HepG2 (cell line): ENCODE results near the gene USP14. TPM values are rescaled to one million over a fixed set of nuclear protein-coding genes. Genes with fewer than 3 reads are reported as not detected.
"Not testable (repeated sequence)": the region's sequence is repeated elsewhere in the genome, so short reads cannot be mapped to it uniquely, and the experiment has no call there.

Experiments
- ARNTL ChIP-seq: sonication (generic); formaldehyde crosslinking; IDR thresholded peaks from 2 replicates; pipeline ENCODE4 v1.4.0; 2020; ENCODE audit warnings: mild to moderate bottlenecking, missing genetic modification reagents
- BCL6 ChIP-seq: IDR thresholded peaks from 2 replicates; pipeline ENCODE4 v1.6.1; 2016; ENCODE audit warnings: missing genetic modification reagents, missing compliant biosample characterization
- CEBPG ChIP-seq: IDR thresholded peaks from 2 replicates; pipeline ENCODE4 v1.6.1; 2016
- FOSL2 ChIP-seq: sonication (generic); formaldehyde crosslinking; IDR thresholded peaks from 2 replicates; pipeline ENCODE4 v1.4.0; 2020; ENCODE audit warnings: missing genetic modification reagents
- FOXK1 ChIP-seq: sonication (generic); formaldehyde crosslinking; IDR thresholded peaks from 2 replicates; pipeline ENCODE4 v1.4.0; 2020; ENCODE audit warnings: low read depth, missing genetic modification reagents, borderline replicate concordance
- HDAC1 ChIP-seq: sonication (generic); formaldehyde crosslinking; IDR thresholded peaks from 2 replicates; pipeline ENCODE4 v1.5.1; 2020; ENCODE audit warnings: mild to moderate bottlenecking, missing genetic modification reagents
- MEIS1 ChIP-seq: sonication (generic); formaldehyde crosslinking; IDR thresholded peaks from 2 replicates; pipeline ENCODE4 v1.9.0; 2021; ENCODE audit warnings: mild to moderate bottlenecking, missing genetic modification reagents, moderate library complexity, borderline replicate concordance
- RARA ChIP-seq: IDR thresholded peaks from 2 replicates; pipeline ENCODE4 v1.6.1; 2016; ENCODE audit warnings: missing genetic modification reagents, missing compliant biosample characterization
- SAP130 ChIP-seq: IDR thresholded peaks from 2 replicates; pipeline ENCODE4 v1.6.1; 2016; ENCODE audit warnings: low read depth
- SKI ChIP-seq: fragments of 450-650 bp; IDR thresholded peaks from one replicate; pipeline ENCODE4 v1.6.1; 2018; ENCODE audit warnings: mild to moderate bottlenecking; ENCODE audit not compliant: partially characterized antibody
- SPEN ChIP-seq: sonication (generic); formaldehyde crosslinking; IDR thresholded peaks from 2 replicates; pipeline ENCODE4 v1.5.1; 2020; ENCODE audit warnings: low read depth, mild to moderate bottlenecking, missing genetic modification reagents
- THAP11 ChIP-seq: IDR thresholded peaks from 2 replicates; pipeline ENCODE4 v1.6.1; 2016; ENCODE audit warnings: missing biosample characterization, missing genetic modification reagents
- ZNF12 ChIP-seq: sonication (generic); formaldehyde crosslinking; IDR thresholded peaks from 2 replicates; pipeline ENCODE4 v1.5.0; 2020; ENCODE audit warnings: missing genetic modification reagents
- ZNF331 ChIP-seq: sonication (generic); formaldehyde crosslinking; IDR thresholded peaks from 2 replicates; pipeline ENCODE4 v1.4.0; 2020; ENCODE audit warnings: missing genetic modification reagents
- ZNF878 ChIP-seq: sonication (generic); formaldehyde crosslinking; IDR thresholded peaks from 2 replicates; pipeline ENCODE4 v1.8.1; 2023; ENCODE audit warnings: mild to moderate bottlenecking, missing genetic modification reagents, moderate library complexity
- polyA plus RNA-seq, 8 experiments: library from polyadenylated mRNA; depleted of rRNA in 3 of 8; stranded (reverse) in 7 of 8; unstranded in 1 of 8; fragments of >200 nt; fragmentation: Illumina TruSeq in 4 of 8; extraction: Trizol in 4 of 8; gene quantifications; 2 replicates each; pipeline versions ENCODE4 v1.2.1 to v1.2.3, GENCODE V29; 2011 to 2016; ENCODE audit warnings: low read depth in 4 of 8, missing spikeins in 1 of 8, mixed read lengths in 1 of 8; ENCODE audit not compliant: insufficient read depth in 1 of 8
- total RNA-seq, 5 experiments: library from RNA; depleted of rRNA; stranded (reverse); fragments of >200 nt; fragmentation: Illumina TruSeq; extraction: Trizol; gene quantifications; 2 replicates each; pipeline ENCODE4 v1.2.3, GENCODE V29; 2016; ENCODE audit warnings: low read depth in 1 of 5
- TF ChIP-seq, protein P1 (sequence below), 2 experiments: sonication (generic) in 1 of 2; formaldehyde crosslinking in 1 of 2; IDR thresholded peaks; 2 replicates each; pipeline versions ENCODE4 v1.5.1 to v1.6.1; 2011 to 2020; ENCODE audit warnings: borderline replicate concordance in 1 of 2, low read depth in 1 of 2, low read length in 1 of 2, mild to moderate bottlenecking in 1 of 2, missing genetic modification reagents in 1 of 2, moderate library complexity in 1 of 2
- TF ChIP-seq, protein P2 (sequence below): sonication (generic); formaldehyde crosslinking; IDR thresholded peaks from 2 replicates; pipeline ENCODE4 v1.4.0; 2020; ENCODE audit warnings: mild to moderate bottlenecking, low read depth, missing genetic modification reagents
- TF ChIP-seq, protein P3 (sequence below): sonication (generic); formaldehyde crosslinking; IDR thresholded peaks from 2 replicates; pipeline ENCODE4 v1.4.0; 2020; ENCODE audit warnings: missing genetic modification reagents, low read depth, mild to moderate bottlenecking, borderline replicate concordance

Gene USP14
- total and polyA plus RNA-seq, 2 of the 13 experiments (the other 11 are each of a cell fraction or from before 2014, with no cell fraction given) = 14.7 to 16.6 TPM

DNA sequence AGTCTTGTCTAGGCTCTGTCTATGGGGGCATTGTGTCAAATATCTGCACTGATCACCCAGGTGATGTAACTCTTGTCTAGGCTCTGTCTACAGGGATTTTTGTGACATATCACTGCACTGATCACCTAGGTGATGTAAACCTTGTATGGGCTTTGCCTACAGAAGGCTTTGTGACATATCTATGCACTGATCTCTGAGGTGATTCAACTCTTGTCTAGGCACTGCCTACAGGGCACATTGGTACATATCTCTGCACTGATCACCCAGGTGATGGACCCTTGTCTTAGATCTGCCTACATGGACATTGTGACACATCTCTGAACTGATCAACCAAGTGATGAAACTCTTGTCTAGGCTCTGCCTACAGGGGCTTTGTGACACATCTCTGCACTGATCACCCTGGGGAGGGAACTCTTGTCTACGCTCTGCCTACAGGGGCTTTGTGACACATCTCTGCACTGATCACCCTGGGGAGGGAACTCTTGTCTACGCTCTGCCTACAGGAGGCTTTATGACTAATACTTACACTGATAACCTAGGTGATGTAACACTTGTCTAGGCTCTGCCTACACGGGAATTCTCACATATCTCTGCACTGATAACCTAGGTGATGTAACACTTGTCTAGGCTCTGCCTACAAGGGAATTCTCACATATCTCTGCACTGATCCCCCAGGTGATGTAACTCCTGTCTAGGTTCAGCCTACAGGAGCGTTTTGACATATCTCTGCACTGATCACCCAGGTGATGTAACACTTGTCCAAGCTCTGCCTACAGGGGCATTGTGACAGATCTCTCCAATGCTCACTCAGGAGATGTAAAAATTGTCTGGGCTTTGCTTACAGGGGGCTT is 47.8 kb upstream of the USP14 start (continued):
- 0 out of 2 replicates have a peak, but pooled peaks have one; percentile 41 for TF ChIP-seq MEIS1 (CRISPR knock-in tag)
- peak; percentile 79 for TF ChIP-seq CEBPG (CRISPR knock-in tag)
- TF ChIP-seq SKI = peak; percentile 95
- TF ChIP-seq, protein P1, sequence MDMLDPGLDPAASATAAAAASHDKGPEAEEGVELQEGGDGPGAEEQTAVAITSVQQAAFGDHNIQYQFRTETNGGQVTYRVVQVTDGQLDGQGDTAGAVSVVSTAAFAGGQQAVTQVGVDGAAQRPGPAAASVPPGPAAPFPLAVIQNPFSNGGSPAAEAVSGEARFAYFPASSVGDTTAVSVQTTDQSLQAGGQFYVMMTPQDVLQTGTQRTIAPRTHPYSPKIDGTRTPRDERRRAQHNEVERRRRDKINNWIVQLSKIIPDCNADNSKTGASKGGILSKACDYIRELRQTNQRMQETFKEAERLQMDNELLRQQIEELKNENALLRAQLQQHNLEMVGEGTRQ (IDR thresholded peaks at IDR 0.05; ENCODE audit: low read depth, low read length) = not testable (repeated sequence)
- TF ChIP-seq, protein P1 (CRISPR knock-in tag; IDR thresholded peaks at IDR 0.05; ENCODE audit: borderline replicate concordance) = peak; percentile 23; the same call in 1 of the 2 replicates
- 0 out of 2 replicates have a peak, but pooled peaks have one; percentile 27 for TF ChIP-seq ARNTL (CRISPR knock-in tag)
- peak; percentile 14; the same call in 1 of the 2 replicates for TF ChIP-seq HDAC1 (CRISPR knock-in tag)
- peak; percentile 59; the same call in 1 of the 2 replicates for TF ChIP-seq ZNF12 (CRISPR knock-in tag)
- peak; percentile 94 for TF ChIP-seq FOSL2 (CRISPR knock-in tag)
- TF ChIP-seq THAP11 (CRISPR knock-in tag) = peak; percentile 50; the same call in 1 of the 2 replicates
- TF ChIP-seq ZNF331 (CRISPR knock-in tag) = 0 out of 2 replicates have a peak, but pooled peaks have one; percentile 29
- TF ChIP-seq, protein P2, sequence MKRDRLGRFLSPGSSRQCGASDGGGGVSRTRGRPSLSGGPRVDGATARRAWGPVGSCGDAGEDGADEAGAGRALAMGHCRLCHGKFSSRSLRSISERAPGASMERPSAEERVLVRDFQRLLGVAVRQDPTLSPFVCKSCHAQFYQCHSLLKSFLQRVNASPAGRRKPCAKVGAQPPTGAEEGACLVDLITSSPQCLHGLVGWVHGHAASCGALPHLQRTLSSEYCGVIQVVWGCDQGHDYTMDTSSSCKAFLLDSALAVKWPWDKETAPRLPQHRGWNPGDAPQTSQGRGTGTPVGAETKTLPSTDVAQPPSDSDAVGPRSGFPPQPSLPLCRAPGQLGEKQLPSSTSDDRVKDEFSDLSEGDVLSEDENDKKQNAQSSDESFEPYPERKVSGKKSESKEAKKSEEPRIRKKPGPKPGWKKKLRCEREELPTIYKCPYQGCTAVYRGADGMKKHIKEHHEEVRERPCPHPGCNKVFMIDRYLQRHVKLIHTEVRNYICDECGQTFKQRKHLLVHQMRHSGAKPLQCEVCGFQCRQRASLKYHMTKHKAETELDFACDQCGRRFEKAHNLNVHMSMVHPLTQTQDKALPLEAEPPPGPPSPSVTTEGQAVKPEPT (CRISPR knock-in tag) = 0 out of 2 replicates have a peak, but pooled peaks have one; percentile 11
- peak; percentile 54 for TF ChIP-seq SAP130 (CRISPR knock-in tag)
- peak; percentile 90 for TF ChIP-seq RARA (CRISPR knock-in tag)
- peak; percentile 51; the same call in 1 of the 2 replicates for TF ChIP-seq ZNF878 (CRISPR knock-in tag)
- peak; percentile 88 for TF ChIP-seq BCL6 (CRISPR knock-in tag)
- TF ChIP-seq FOXK1 (CRISPR knock-in tag) = peak; percentile 67; the same call in 1 of the 2 replicates
- TF ChIP-seq SPEN (CRISPR knock-in tag) = 0 out of 2 replicates have a peak, but pooled peaks have one; percentile 20
- TF ChIP-seq, protein P3, sequence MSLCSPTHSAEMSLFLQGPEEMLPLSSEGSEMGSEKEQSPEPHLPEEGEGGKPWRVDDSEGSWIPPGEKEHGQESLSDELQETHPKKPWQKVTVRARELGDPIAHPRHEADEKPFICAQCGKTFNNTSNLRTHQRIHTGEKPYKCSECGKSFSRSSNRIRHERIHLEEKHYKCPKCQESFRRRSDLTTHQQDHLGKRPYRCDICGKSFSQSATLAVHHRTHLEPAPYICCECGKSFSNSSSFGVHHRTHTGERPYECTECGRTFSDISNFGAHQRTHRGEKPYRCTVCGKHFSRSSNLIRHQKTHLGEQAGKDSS (CRISPR knock-in tag) = 0 out of 2 replicates have a peak, but pooled peaks have one; percentile 28
